HG03045 (cell line): ENCODE results near the gene PLEKHM3.
A peak's percentile ranks its signal among the peaks of the same experiment; 100 is the strongest.

Source experiments
- ATAC-seq: cut with Tn5 transposase; IDR thresholded peaks from one replicate; pipeline ENCODE4 v1.9.1; 2021; ENCODE audit warnings: mild to moderate bottlenecking, moderate library complexity; ENCODE audit not compliant: unreplicated experiment

The PLEKHM3 gene

GRCh38 chr2:207995887-207996286, 29.4 kb downstream of the PLEKHM3 start:
- no peak for ATAC-seq

DNA sequence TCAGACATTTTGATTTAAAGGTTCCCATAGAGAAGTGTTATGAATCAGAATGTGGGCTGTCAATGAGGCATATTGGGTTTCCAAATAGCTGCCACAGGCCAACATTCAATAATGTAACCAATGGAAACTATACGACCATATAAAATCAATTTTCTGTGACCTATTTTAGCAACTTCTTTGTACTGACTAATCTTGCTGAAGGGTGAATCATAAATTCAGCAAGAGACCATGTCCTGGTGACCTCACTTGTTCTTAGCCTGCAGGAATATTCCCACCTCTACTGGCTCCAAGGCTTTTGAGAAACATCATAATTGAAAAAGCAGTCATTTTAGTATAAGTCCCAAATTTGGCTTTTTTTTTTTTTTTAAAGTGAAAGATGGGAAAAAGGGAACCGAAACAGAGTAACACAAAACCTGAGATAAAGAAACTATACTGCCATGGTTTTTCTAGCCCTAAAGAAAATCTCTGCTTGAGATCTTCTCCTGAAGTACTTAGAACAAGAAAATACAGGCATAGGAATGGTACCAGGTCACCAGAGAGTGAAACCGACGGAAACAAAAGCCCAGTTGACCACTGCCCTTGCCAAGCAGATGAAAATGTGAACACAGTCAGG, 32.1 kb downstream of the PLEKHM3 start:
- no peak for ATAC-seq

DNA sequence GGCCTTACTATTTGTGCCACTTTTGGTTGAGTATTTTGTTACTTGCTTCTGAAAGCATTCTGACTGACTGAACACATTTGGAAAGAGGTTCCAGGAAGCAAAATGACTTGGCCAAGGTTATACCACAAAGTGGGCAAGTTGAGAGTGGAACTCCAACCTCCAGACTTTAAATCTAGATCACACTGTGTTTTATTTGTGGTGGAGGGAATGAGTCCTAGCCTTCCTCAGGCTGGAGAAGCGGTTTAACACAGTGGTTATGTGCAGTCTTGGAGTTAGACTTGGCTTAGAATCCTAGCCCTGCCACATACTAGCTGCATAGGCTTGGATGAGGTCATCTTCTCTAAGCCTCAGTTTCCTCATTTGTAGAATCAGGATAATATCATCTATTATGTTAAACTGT, 33.4 kb downstream of the PLEKHM3 start:
- ATAC-seq, result no peak

DNA sequence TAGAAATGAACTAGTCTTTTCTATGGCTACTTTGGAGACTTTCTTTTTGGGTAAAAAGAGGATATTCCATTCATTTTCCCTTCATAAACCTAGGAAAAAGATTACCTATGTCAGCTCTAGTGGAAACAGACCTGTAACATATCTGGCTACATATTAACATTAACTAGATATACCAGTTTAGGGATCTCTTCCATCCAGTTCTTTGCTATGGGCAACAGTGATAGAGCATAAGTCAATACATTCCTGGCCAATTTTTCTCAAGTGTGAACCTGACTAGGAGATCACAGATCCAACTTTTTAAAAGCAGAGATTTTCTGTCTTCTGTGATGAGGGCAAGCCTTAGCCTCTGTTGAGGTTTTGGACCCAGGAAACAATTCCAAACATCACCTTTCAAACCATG, 34.5 kb downstream of the PLEKHM3 start:
- no peak for ATAC-seq

GRCh38 chr2:207988975-207989374, 36.4 kb downstream of the PLEKHM3 start:
- no peak for ATAC-seq

DNA sequence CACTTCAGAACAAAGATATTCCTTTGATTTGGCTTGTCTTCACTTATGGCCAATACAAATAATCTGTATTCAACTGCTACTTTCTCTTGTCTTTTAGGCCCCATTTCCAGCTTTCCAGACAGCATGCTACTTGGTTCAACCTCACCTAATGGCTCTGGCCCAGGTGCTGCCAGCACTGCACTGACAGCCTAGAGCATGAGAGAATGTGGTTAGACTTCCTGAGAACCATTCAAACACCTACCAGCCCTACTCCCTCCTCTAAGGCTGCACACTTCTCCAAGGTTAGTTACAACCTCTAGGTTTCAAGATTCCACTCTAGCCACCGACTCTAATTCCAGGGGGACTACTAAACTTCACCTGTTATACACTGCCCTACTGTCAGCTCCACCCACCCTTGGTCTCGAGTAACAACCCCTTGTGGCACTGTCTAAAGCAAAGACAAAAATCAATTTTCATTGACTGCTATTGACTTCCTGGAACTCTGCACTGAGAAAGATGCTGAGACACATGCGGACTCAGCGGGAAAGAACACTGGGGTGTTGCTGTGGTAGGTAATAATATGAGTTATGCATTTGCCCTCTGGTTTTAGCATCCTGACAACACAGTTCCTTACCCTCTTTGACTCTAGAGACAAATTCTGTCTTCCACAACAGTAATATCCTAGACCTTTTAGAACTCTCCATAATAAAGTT, 38.2 kb downstream of the PLEKHM3 start:
- ATAC-seq, result no peak

- no peak for ATAC-seq
These were observed 40.4 kb downstream of the PLEKHM3 start for GRCh38 chr2:207984765-207985480.

- peak; percentile 68 for ATAC-seq
These were observed 41.7 kb downstream of the PLEKHM3 start for GRCh38 chr2:207983641-207984042.

GRCh38 chr2:207978177-207978948, 47.0 kb downstream of the PLEKHM3 start:
- ATAC-seq, result no peak

DNA sequence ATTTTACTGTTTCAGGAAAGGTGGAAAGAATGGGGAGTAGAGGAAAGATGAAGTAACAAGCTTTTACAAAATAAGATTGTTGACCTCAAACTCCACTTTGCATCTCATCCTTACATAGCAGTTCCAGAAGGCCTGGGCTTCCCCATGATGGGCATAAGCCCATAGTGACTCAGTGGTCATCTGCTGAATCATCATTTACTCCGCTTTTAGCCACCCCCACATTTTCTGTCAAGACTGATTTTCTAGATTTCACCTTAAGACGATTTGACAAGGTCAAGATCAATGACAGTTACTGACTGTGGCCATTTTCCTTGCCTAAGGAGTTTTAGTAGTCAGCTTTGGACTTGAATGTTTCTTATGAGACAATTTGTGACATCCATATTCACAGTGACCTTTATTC, 49.4 kb downstream of the PLEKHM3 start:
- ATAC-seq, result no peak

DNA sequence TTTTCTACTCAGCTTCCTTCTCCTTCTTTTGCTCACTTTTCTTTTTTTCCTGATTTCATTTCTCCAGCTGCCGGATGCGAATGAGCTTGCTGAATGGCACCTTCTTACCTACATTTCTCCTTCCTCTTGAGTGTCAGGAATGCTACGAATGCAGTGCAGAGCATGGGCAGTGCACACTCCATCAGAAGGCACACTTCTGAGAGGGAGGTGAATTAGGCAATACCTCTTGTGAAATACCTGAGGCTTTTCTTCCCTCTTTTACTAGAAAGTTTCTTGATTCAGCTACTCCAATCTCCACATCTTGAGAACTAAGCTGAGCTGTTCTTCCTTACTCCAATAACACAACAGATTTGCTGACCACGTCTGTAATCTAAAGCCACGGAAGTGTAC, 51.1 kb downstream of the PLEKHM3 start:
- ATAC-seq, result no peak

- ATAC-seq, result no peak
These were observed 54.5 kb downstream of the PLEKHM3 start for GRCh38 chr2:207970826-207971180.

GRCh38 chr2:207970147-207970825, 55.0 kb downstream of the PLEKHM3 start:
- ATAC-seq, result no peak

- no peak for ATAC-seq
These were observed 56.1 kb downstream of the PLEKHM3 start for GRCh38 chr2:207969249-207969648.

DNA sequence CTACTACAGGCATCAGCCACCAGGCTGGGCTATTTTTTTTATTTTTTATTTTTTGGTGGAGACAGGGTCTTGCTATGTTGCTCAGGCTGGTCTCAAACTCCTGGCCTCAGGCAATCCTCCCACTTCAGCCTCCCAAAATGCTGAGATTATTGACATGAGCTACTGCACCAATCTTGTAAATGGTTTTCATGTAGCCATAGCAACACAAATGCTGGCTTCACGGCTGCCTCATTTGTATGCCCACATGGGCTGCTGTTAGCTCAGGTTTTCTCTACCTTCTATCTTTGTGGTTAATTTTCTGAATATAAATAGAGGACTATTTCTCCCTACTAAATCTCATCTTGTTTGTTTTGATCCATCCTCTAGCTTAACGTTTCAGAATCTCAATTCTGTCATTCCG, 58.2 kb downstream of the PLEKHM3 start:
- no peak for ATAC-seq

DNA sequence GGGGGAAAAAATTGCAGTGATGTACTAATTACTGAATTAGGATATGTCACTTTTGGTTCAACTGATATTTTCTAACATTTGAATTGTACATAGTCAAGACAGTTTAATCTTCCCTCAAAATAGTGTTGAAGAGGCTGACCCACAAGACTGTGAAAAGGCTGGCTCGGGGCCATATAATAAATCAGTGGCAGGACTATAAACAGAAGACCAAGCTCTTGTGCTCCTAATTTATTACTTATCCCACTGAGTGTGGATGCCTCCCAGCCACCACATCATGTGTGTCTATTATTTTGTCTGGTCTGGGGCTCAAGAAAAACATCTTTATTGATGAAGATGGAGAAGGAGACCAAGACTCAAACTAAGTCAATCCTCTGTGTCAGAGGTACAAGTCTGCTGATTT, 64.4 kb downstream of the PLEKHM3 start:
- no peak for ATAC-seq

GRCh38 chr2:207960090-207960489, 65.2 kb downstream of the PLEKHM3 start:
- ATAC-seq, result no peak

- ATAC-seq, result no peak
These were observed 68.6 kb downstream of the PLEKHM3 start for GRCh38 chr2:207956771-207957170.

- no peak for ATAC-seq
These were observed 69.9 kb downstream of the PLEKHM3 start for GRCh38 chr2:207955456-207955855.

- ATAC-seq, result no peak
These were observed 72.0 kb downstream of the PLEKHM3 start for GRCh38 chr2:207953354-207953753.
